IMR-90 (cell line): Measurements from ENCODE around the gene MTCL1. TPM values are rescaled to one million over a fixed set of nuclear protein-coding genes. Genes with fewer than 3 reads are reported as not detected.

Experiments used
- ATAC-seq: fragments of 200-7000 bp; cut with Tn5 transposase; 2 replicates; pipeline ENCODE4 v1.9.1; 2020; ENCODE audit warnings: low read depth, mild to moderate bottlenecking, moderate library complexity
- BruUV-seq: library from RNA; stranded (reverse); fragments of 400-500 nt; replicated peaks from 2 replicates; lab custom pipeline; 2021; lab: Mats Ljungman, UMichigan
- CTCF ChIA-PET: fragments of 300-600 bp; formaldehyde crosslinking; extraction: SDS; loops from one replicate; lab custom pipeline; 2021; ENCODE audit warnings: antibody characterized with exemption; lab: Yijun Ruan, JAX
- POLR2A ChIA-PET: fragments of 300-600 bp; sonication (Branson Sonifier 250); formaldehyde crosslinking; loops from one replicate; lab custom pipeline; 2022; ENCODE audit warnings: antibody characterized with exemption; ENCODE audit not compliant: unreplicated experiment; lab: Charles Lee
- DNase-seq: peaks from one replicate; pipeline ENCODE4 v3.0.0; 2013
- H2AFZ ChIP-seq: replicated peaks from 2 replicates; pipeline ENCODE3; 2013; ENCODE audit warnings: low read length, mild to moderate bottlenecking; ENCODE audit not compliant: poor library complexity
- H2AK5ac ChIP-seq: 2 replicates; pipeline ENCODE4 v1.6.1; 2013; ENCODE audit warnings: low read depth, low read length, inconsistent platforms
- H2AK9ac ChIP-seq: replicated peaks from 2 replicates; pipeline ENCODE3; 2013; ENCODE audit warnings: mild to moderate bottlenecking, low read depth, low read length, moderate library complexity; ENCODE audit not compliant: poor library complexity
- H2BK120ac ChIP-seq: 2 replicates; pipeline ENCODE4 v1.6.1; 2013; ENCODE audit warnings: low read depth, low read length, inconsistent platforms
- H2BK15ac ChIP-seq: 3 replicates; pipeline ENCODE4 v1.6.1; 2013; ENCODE audit warnings: low read depth, low read length, inconsistent platforms
- H2BK20ac ChIP-seq: 2 replicates; pipeline ENCODE4 v1.6.1; 2013; ENCODE audit warnings: low read depth, mild to moderate bottlenecking, inconsistent platforms, low read length, moderate library complexity
- H2BK5ac ChIP-seq: 2 replicates; pipeline ENCODE4 v1.6.1; 2013; ENCODE audit warnings: mild to moderate bottlenecking, low read depth, low read length, inconsistent platforms; ENCODE audit not compliant: poor library complexity, severe bottlenecking
- H3K14ac ChIP-seq: replicated peaks from 2 replicates; pipeline ENCODE4 v1.6.1; 2013; ENCODE audit warnings: low read depth, low read length, inconsistent platforms
- H3K18ac ChIP-seq: 2 replicates; pipeline ENCODE4 v1.6.1; 2013; ENCODE audit warnings: low read depth, low read length, control low read depth
- H3K23ac ChIP-seq: 2 replicates; pipeline ENCODE4 v1.6.1; 2013; ENCODE audit warnings: low read depth, low read length, inconsistent platforms
- H3K27ac ChIP-seq: 2 replicates; pipeline ENCODE4 v1.5.1; 2013; ENCODE audit warnings: mild to moderate bottlenecking, control low read depth, low read length; ENCODE audit not compliant: insufficient read depth
- H3K27me3 ChIP-seq: 2 replicates; pipeline ENCODE4 v1.6.1; 2013; ENCODE audit warnings: low read length; ENCODE audit not compliant: control insufficient read depth, insufficient read depth
- H3K36me3 ChIP-seq: 2 replicates; pipeline ENCODE4 v1.6.1; 2013; ENCODE audit warnings: low read length, mixed read lengths; ENCODE audit not compliant: control insufficient read depth, insufficient read depth
- H3K4ac ChIP-seq: 2 replicates; pipeline ENCODE4 v1.6.1; 2013; ENCODE audit warnings: low read depth, low read length, inconsistent platforms
- H3K4me1 ChIP-seq: 2 replicates; pipeline ENCODE4 v1.6.1; 2013; ENCODE audit warnings: low read length, mixed read lengths; ENCODE audit not compliant: control insufficient read depth, insufficient read depth
- H3K4me2 ChIP-seq: 2 replicates; pipeline ENCODE4 v1.6.1; 2013; ENCODE audit warnings: low read depth, mild to moderate bottlenecking, control low read depth, low read length, moderate library complexity
- H3K4me3 ChIP-seq: 2 replicates; pipeline ENCODE4 v1.5.1; 2013; ENCODE audit warnings: low read depth, mild to moderate bottlenecking, control low read depth, low read length, moderate library complexity; ENCODE audit not compliant: insufficient read depth
- H3K56ac ChIP-seq: 2 replicates; pipeline ENCODE4 v1.6.1; 2013; ENCODE audit warnings: low read length, inconsistent platforms; ENCODE audit not compliant: insufficient read depth; ENCODE audit errors: extremely low read depth
- H3K79me1 ChIP-seq, 2 experiments: 2 replicates each; pipeline ENCODE4 v1.6.1; 2013; ENCODE audit warnings: low read length in 2 of 2, inconsistent platforms in 1 of 2, low read depth in 1 of 2
- H3K9ac ChIP-seq: 2 replicates; pipeline ENCODE4 v1.6.1; 2013; ENCODE audit warnings: low read depth, low read length, control low read depth
- H3K9me1 ChIP-seq: 2 replicates; pipeline ENCODE4 v1.6.1; 2013; ENCODE audit warnings: low read length, inconsistent platforms; ENCODE audit not compliant: insufficient read depth
- H3K9me3 ChIP-seq: 2 replicates; pipeline ENCODE4 v1.6.1; 2013; ENCODE audit warnings: low read length; ENCODE audit not compliant: control insufficient read depth, insufficient read depth
- H4K20me1 ChIP-seq: 2 replicates; pipeline ENCODE4 v1.6.1; 2013; ENCODE audit warnings: low read length, inconsistent platforms; ENCODE audit not compliant: insufficient read depth
- H4K5ac ChIP-seq: 2 replicates; pipeline ENCODE4 v1.6.1; 2013; ENCODE audit warnings: mild to moderate bottlenecking, low read depth, low read length, control low read depth
- H4K8ac ChIP-seq, 2 experiments: 2 replicates each; pipeline ENCODE4 v1.6.1; 2013; ENCODE audit warnings: low read depth in 2 of 2, low read length in 2 of 2, control low read depth in 1 of 2, inconsistent platforms in 1 of 2
- H4K91ac ChIP-seq: 2 replicates; pipeline ENCODE4 v1.6.1; 2013; ENCODE audit warnings: low read depth, low read length, inconsistent platforms; ENCODE audit not compliant: insufficient read depth
- CEBPB ChIP-seq: IDR thresholded peaks from 2 replicates; pipeline ENCODE4 v1.6.1; 2012; ENCODE audit warnings: low read depth, low read length, improper control_type of control experiment
- CHD1 ChIP-seq: IDR thresholded peaks from 2 replicates; pipeline ENCODE4 v1.6.1; 2012; ENCODE audit warnings: low read depth, low read length, improper control_type of control experiment
- MAZ ChIP-seq: IDR thresholded peaks from 2 replicates; pipeline ENCODE4 v1.6.1; 2012; ENCODE audit warnings: low read depth, mild to moderate bottlenecking, low read length, improper control_type of control experiment, moderate library complexity, borderline replicate concordance
- POLR2A ChIP-seq: IDR thresholded peaks from 2 replicates; pipeline ENCODE4 v1.6.1; 2012; ENCODE audit warnings: mild to moderate bottlenecking, low read depth, low read length
- RAD21 ChIP-seq: IDR thresholded peaks from 2 replicates; pipeline ENCODE4 v1.6.1; 2012; ENCODE audit warnings: low read length, improper control_type of control experiment
- SMC3 ChIP-seq: fragments of 150-350 bp; IDR thresholded peaks from 2 replicates; pipeline ENCODE4 v1.6.1; 2016; ENCODE audit warnings: low read depth, mild to moderate bottlenecking, antibody characterized with exemption, low read length, moderate library complexity
- WGBS, 2 experiments: methylation state at CpG; one replicate each; pipeline versions ENCODE4 v1.1.5 to v1.1.7; 2013; ENCODE audit warnings: missing lambda C conversion rate in 2 of 2; ENCODE audit not compliant: insufficient read length in 1 of 2; ENCODE audit errors: extremely low coverage in 2 of 2; 5-methylcytosine and 5-hydroxymethylcytosine counted together
- dilution Hi-C: fragments of 300-500 bp; cut with HindIII; formaldehyde crosslinking; loops from one replicate; pipeline ENCODE4 v1.14.3; 2018; ENCODE audit warnings: low sequenced_read_pairs; ENCODE audit not compliant: unreplicated experiment
- in situ Hi-C: fragments of 300-500 bp; cut with MboI; formaldehyde crosslinking; loops from 3 replicates; pipeline ENCODE4 v1.14.3; 2019; ENCODE audit warnings: low sequenced_read_pairs, inconsistent platforms, mixed read lengths
- intact Hi-C: fragments of 100-400 bp; cut with micrococcal nuclease; formaldehyde crosslinking; loops from 2 replicates; pipeline ENCODE4 v1.10.0; 2022
- polyA plus RNA-seq, 3 experiments: library from polyadenylated mRNA; depleted of rRNA; stranded (reverse); fragments of >200 nt; gene quantifications; 2 replicates each; pipeline ENCODE4 v1.2.3, GENCODE V29; 2012; ENCODE audit warnings: low replicate concordance in 1 of 3
- total RNA-seq: library from RNA; depleted of rRNA; stranded (reverse); fragments of >200 nt; gene quantifications from 2 replicates; pipeline ENCODE4 v1.2.3, GENCODE V29; 2012

The MTCL1 gene
- total and polyA plus RNA-seq, 2 of the 4 experiments (the other 2 are of a cell fraction): 29.0 to 45.3 TPM

DNA sequence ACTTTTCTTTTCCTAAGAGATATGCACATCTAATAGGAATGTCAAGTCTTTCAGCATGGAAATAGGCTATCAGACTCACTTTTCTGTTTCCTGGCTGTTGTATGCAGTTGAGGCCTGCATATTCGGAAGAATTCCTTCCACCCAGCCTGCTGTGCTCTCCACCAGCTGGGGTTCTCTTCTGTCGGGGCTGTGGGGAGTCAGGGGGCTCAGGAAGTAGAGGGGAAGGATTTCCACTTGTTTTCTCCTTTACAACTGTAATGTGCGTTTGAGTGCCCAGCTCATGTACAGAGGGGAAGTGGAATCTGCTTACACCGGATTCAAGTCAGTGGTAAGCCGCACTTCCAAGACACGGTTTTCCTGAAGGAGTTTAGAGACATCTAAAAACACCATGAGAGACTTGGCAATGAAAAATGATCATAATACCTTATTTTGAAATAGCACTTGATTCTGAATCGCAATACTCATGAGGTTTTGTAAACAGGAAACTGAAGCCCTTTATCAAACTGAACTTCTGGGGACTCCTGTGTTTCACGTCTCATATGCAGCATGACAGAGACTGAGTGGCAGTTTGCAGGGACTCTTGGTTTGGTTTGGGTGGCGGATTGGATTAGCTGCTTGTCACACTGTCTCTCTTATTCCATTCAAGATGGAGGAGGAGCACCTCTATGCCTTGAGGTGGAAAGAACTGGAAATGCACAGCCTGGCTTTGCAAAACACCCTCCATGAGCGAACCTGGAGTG lies 90.4 kb downstream of the MTCL1 start:
- in situ Hi-C loops (loop anchor here (5.0 kb wide), 1 partner anchor 88 kb away; the partner anchor contains the start of gene MTCL1), dilution Hi-C loops (no loop called here), intact Hi-C loops (no loop called here)
- ChIA-PET CTCF (no interaction called here), POLR2A (no interaction called here)
- H4K20me1 ChIP-seq: no peaks in the 10 kb centered on the region
- 0 out of 2 replicates have a peak overlapping the region, but pooled peaks have one; percentile 11 for H3K9ac ChIP-seq
- no peak for DNase-seq
- H3K18ac ChIP-seq: peak overlapping the region; percentile 72
- peak overlapping the region; percentile 75 for H2BK20ac ChIP-seq
- peak overlapping the region; percentile 80 for H3K4ac ChIP-seq
- peak overlapping the region; percentile 87 for H2BK120ac ChIP-seq
- peaks cover 43% of the 10 kb centered on the region for H3K36me3 ChIP-seq
- H3K9me1 ChIP-seq: peaks cover 45% of the 10 kb centered on the region
- H2AK5ac ChIP-seq: peak overlapping the region; percentile 82
- peak overlapping the region; percentile 76 for H3K27ac ChIP-seq
- ATAC-seq: no peak
- peak overlapping the region; percentile 54 to 81 for H4K8ac ChIP-seq
- no peak overlapping the region for H3K4me3 ChIP-seq
- BruUV-seq: no TSS peak
- no peaks in the 10 kb centered on the region for H3K9me3 ChIP-seq
- peak overlapping the region; percentile 35 for H2AK9ac ChIP-seq
- H3K14ac ChIP-seq: peak overlapping the region; percentile 59
- H4K5ac ChIP-seq: peak overlapping the region; percentile 88
- peak overlapping the region; percentile 60 for H3K23ac ChIP-seq
- H2BK5ac ChIP-seq: peak overlapping the region; percentile 84
- H3K4me2 ChIP-seq: no peak overlapping the region
- TF ChIP-seq POLR2A: no peak
- TF ChIP-seq SMC3: no peak
- TF ChIP-seq RAD21: no peak
- no peak for TF ChIP-seq CEBPB
- no peak for TF ChIP-seq CHD1
- TF ChIP-seq MAZ: no peak
- H3K79me1 ChIP-seq: peaks cover 14 to 73% of the 10 kb centered on the region in 2 experiments; a peak in 3 of 4 replicates
- H2BK15ac ChIP-seq: peak overlapping the region; percentile 91; the same call in 2 of the 3 replicates
- peaks cover 47% of the 10 kb centered on the region for H3K4me1 ChIP-seq
- peak overlapping the region; percentile 11; the same call in 1 of the 2 replicates for H3K56ac ChIP-seq
- no peaks in the 10 kb centered on the region for H3K27me3 ChIP-seq
- peak overlapping the region; percentile 85 for H4K91ac ChIP-seq
- 0% methylated on average over 1 of the region's 10 CpGs; no CpG with 5 or more reads in 1 of the 2 experiments for WGBS, 2 experiments
- H2AFZ ChIP-seq: no peak overlapping the region
